Activated CD8-positive, alpha-beta T cell treated with anti-CD3 and anti-CD28 coated beads for 36 hours (primary cell): ENCODE measurements around the gene EXPH5. TPM values are rescaled to one million over a fixed set of nuclear protein-coding genes. Genes with fewer than 3 reads are reported as not detected.

Source experiments
- ATAC-seq: fragments of 200-7000 bp; cut with Tn5 transposase; one replicate; pipeline ENCODE4 v1.10.0; 2021; ENCODE audit warnings: mild to moderate bottlenecking, moderate library complexity
- CTCF ChIA-PET: fragments of 350-600 bp; sonication (Branson Sonifier 250); formaldehyde crosslinking; loops from one replicate; lab custom pipeline; 2021; ENCODE audit warnings: antibody characterized with exemption; lab: Charles Lee
- POLR2A ChIA-PET: fragments of 350-600 bp; sonication (Branson Sonifier 250); formaldehyde crosslinking; loops from one replicate; lab custom pipeline; 2021; ENCODE audit warnings: antibody characterized with exemption; lab: Charles Lee
- DNase-seq: peaks from one replicate; pipeline ENCODE4 v3.0.0-alpha.2; 2020
- H3K27ac Mint-ChIP-seq: one replicate; pipeline ENCODE4 v1.8.0; 2021; ENCODE audit warnings: mild to moderate bottlenecking, mixed read lengths
- H3K27me3 Mint-ChIP-seq: one replicate; pipeline ENCODE4 v1.8.0; 2021; ENCODE audit warnings: mixed read lengths
- H3K36me3 Mint-ChIP-seq: one replicate; pipeline ENCODE4 v1.8.0; 2021; ENCODE audit warnings: low read depth, mixed read lengths
- H3K4me1 Mint-ChIP-seq: one replicate; pipeline ENCODE4 v1.8.0; 2021; ENCODE audit warnings: low read depth, mixed read lengths
- H3K4me3 Mint-ChIP-seq: one replicate; pipeline ENCODE4 v1.8.0; 2021; ENCODE audit warnings: mild to moderate bottlenecking, moderate library complexity, mixed read lengths
- H3K9me3 Mint-ChIP-seq: one replicate; pipeline ENCODE4 v1.8.0; 2021; ENCODE audit warnings: mixed read lengths
- CTCF ChIP-seq: fragments of 200-600 bp; IDR thresholded peaks from one replicate; pipeline ENCODE4 v1.8.0; 2022; ENCODE audit warnings: antibody characterized with exemption, mild to moderate bottlenecking
- intact Hi-C: fragments of 100-400 bp; cut with micrococcal nuclease; formaldehyde crosslinking; loops from one replicate; pipeline ENCODE4 v1.10.0; 2022
- total RNA-seq, 2 experiments: library from RNA; stranded (reverse); gene quantifications; one replicate each; pipeline ENCODE4 v1.2.3, GENCODE V29; 2021

Gene EXPH5
- total RNA-seq, 2 experiments from 2014 or later = 2.9 to 4.1 TPM

DNA sequence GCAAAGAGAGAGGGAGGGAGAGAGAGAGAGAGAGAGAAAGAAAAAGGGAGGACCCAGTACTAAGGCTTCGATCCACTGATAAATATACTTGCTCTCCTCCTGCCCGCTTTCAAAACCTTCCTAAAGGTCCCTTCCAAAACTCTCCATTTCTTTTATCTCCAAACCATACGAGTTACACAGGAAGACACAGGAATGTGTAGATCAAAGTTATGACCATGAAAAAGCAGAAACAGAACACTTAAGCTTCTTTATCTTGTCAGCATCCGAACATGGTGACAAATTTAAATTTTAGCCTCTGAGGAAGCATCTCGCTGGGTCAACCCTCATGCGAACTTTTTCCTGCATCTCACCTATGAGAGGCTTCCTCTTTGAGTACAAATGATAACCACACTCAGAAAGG, 66.2 kb downstream of the EXPH5 start:
- DNase-seq (no peak), ATAC-seq (no peak)
- ChIA-PET POLR2A (interaction anchor here (1.0 kb wide), 1 partner anchor 20 kb away, joined by 3 read pairs; no protein-coding TSS in a partner anchor), CTCF (no interaction called here)
- TF ChIP-seq CTCF = no peak
- no peaks in the 10 kb centered on the region for H3K36me3 Mint-ChIP-seq
- H3K4me3 Mint-ChIP-seq = no peak overlapping the region
- peaks cover 2% of the 10 kb centered on the region for H3K9me3 Mint-ChIP-seq
- no peaks in the 10 kb centered on the region for H3K4me1 Mint-ChIP-seq
- no peak overlapping the region for H3K27ac Mint-ChIP-seq
- H3K27me3 Mint-ChIP-seq = no peaks in the 10 kb centered on the region
- intact Hi-C loops = no loop called here

DNA sequence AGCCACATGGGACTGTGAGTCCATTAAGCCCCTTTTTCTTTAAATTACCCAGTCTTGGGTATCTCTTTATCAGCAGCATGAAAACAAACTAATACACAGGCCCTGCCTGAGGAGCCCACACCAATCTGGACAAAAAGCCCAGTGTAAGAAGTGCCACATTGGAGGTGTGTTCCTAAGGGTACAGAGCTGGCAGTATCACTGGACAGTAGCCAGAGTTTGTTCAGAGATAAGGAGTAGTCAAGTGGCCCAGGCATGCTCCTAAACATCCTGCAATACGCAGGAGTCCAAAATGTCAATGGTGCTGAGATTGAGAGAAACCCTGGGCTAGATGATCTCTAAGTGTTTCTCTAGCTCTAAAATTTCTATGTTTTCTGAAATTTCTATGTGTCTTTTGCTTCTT, 68.4 kb downstream of the EXPH5 start:
- no peak overlapping the region for H3K4me3 Mint-ChIP-seq
- ChIA-PET POLR2A (no interaction called here), CTCF (no interaction called here)
- H3K36me3 Mint-ChIP-seq = no peaks in the 10 kb centered on the region
- H3K4me1 Mint-ChIP-seq = no peaks in the 10 kb centered on the region
- no peak for TF ChIP-seq CTCF
- H3K27ac Mint-ChIP-seq = no peak overlapping the region
- ATAC-seq (no peak), DNase-seq (no peak)
- H3K9me3 Mint-ChIP-seq = peaks cover 2% of the 10 kb centered on the region
- H3K27me3 Mint-ChIP-seq = no peaks in the 10 kb centered on the region
- intact Hi-C loops = no loop called here

GRCh38 chr11:108524422-108524821, 69.1 kb downstream of the EXPH5 start:
- H3K4me3 Mint-ChIP-seq = no peak overlapping the region
- no peaks in the 10 kb centered on the region for H3K4me1 Mint-ChIP-seq
- no peaks in the 10 kb centered on the region for H3K27me3 Mint-ChIP-seq
- intact Hi-C loops = no loop called here
- ChIA-PET CTCF (no interaction called here), POLR2A (no interaction called here)
- no peaks in the 10 kb centered on the region for H3K36me3 Mint-ChIP-seq
- peaks cover 2% of the 10 kb centered on the region for H3K9me3 Mint-ChIP-seq
- H3K27ac Mint-ChIP-seq = no peak overlapping the region
- no peak for TF ChIP-seq CTCF
- ATAC-seq (no peak), DNase-seq (no peak)

DNA sequence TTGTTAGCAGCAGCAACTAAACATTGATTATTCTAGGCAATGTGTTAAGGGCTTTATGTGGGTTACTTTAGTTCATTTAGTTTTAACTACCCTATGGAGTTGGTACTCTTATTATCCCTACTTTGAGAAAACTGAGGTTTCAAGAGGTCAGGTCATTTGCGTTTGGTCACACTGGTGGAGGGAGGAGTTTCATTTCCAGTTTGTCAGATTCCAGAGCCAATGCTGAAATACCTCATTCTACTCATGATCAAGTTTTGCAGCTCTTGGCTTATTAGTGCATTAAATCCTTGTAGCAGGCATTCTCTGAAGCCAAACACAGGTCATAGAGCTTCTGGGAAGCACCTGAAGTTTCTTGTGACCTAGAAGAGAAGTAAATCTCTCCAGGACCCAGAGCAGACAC, 71.2 kb downstream of the EXPH5 start:
- Mint-ChIP-seq H3K27ac (no peak overlapping the region), H3K36me3 (no peaks in the 10 kb centered on the region), H3K4me3 (no peak overlapping the region), H3K27me3 (no peaks in the 10 kb centered on the region), H3K4me1 (no peaks in the 10 kb centered on the region), H3K9me3 (peaks cover 2% of the 10 kb centered on the region)
- ChIA-PET POLR2A (no interaction called here), CTCF (no interaction called here)
- DNase-seq = no peak
- TF ChIP-seq CTCF = no peak
- intact Hi-C loops = no loop called here
- ATAC-seq = no peak

- Mint-ChIP-seq H3K4me3 (no peak overlapping the region), H3K27me3 (no peaks in the 10 kb centered on the region), H3K4me1 (no peaks in the 10 kb centered on the region), H3K27ac (no peak overlapping the region), H3K36me3 (peaks cover 8% of the 10 kb centered on the region), H3K9me3 (no peaks in the 10 kb centered on the region)
- TF ChIP-seq CTCF = no peak
- DNase-seq = no peak
- no peak for ATAC-seq
- intact Hi-C loops = no loop called here
- POLR2A ChIA-PET = no interaction called here
- CTCF ChIA-PET = no interaction called here
Measured at GRCh38 chr11:108518581-108518980, 75.0 kb downstream of the EXPH5 start.
